ENCODE measurements around the gene PSME3IP1. TPM values are rescaled to one million over a fixed set of nuclear protein-coding genes. Genes with fewer than 3 reads are reported as not detected.

PSME3IP1 gene
- total RNA-seq, 2 donors from 2014 or later: 64.1 to 95.8 TPM

- H3K9me3 ChIP-seq: no peaks in the 10 kb centered on the region
- DNase-seq (ENCODE audit: low spot score): peak; percentile 13
- no peaks in the 10 kb centered on the region for H3K36me3 ChIP-seq
- H3K27me3 ChIP-seq (replicated peaks; ENCODE audit: insufficient read depth): no peaks in the 10 kb centered on the region
- peak overlapping the region; percentile 91 to 92 for H3K27ac ChIP-seq
- WGBS: 1% methylated on average over 28 of the region's 28 CpGs
- peak overlapping the region; percentile 71 to 76 for H3K4me3 ChIP-seq
- H3K4me1 ChIP-seq (replicated peaks): peaks cover 16% of the 10 kb centered on the region
- intact Hi-C loops (cut with DNase I): loop anchor here (10.0 kb wide), 2 partner anchors 108 to 228 kb away; no protein-coding TSS in a partner anchor
- no peak for TF ChIP-seq POLR2A (IDR thresholded peaks at IDR 0.05)
- no peak for TF ChIP-seq CTCF (IDR thresholded peaks at IDR 0.05)
Observed at GRCh38 chr16:57186872-57187854, 1.3 kb upstream of the PSME3IP1 start.

GRCh38 chr16:57185446-57185944 lies 344 bp downstream of the PSME3IP1 start:
- Histone ChIP-seq H3K27me3 (replicated peaks; ENCODE audit: insufficient read depth) (no peaks in the 10 kb centered on the region), H3K4me3 (peak overlapping the region; percentile 71 to 76), H3K27ac (peak overlapping the region; percentile 87 to 92), H3K4me1 (replicated peaks) (peaks cover 6% of the 10 kb centered on the region), H3K36me3 (no peaks in the 10 kb centered on the region), H3K9me3 (no peaks in the 10 kb centered on the region)
- TF ChIP-seq POLR2A (IDR thresholded peaks at IDR 0.05): no peak
- no peak for TF ChIP-seq POLR2AphosphoS5 (IDR thresholded peaks at IDR 0.05)
- peak in 1 of 4 experiments; percentile 15 for TF ChIP-seq CTCF (IDR thresholded peaks at IDR 0.05)
- intact Hi-C loops (cut with DNase I): loop anchor here (10.0 kb wide), 2 partner anchors 109 to 229 kb away; no protein-coding TSS in a partner anchor
- under 1% methylated on average over 37 of the region's 37 CpGs for WGBS
- DNase-seq (ENCODE audit: low spot score): peak; percentile 30

GRCh38 chr16:57184887-57185445 lies 873 bp downstream of the PSME3IP1 start:
- Histone ChIP-seq H3K4me1 (replicated peaks) (peaks cover under 1% of the 10 kb centered on the region), H3K9me3 (no peaks in the 10 kb centered on the region), H3K4me3 (peak overlapping the region; percentile 71 to 76), H3K27ac (peak overlapping the region; percentile 87 to 92), H3K27me3 (replicated peaks; ENCODE audit: insufficient read depth) (no peaks in the 10 kb centered on the region), H3K36me3 (no peaks in the 10 kb centered on the region)
- TF ChIP-seq CTCF (IDR thresholded peaks at IDR 0.05) (no peak), POLR2AphosphoS5 (IDR thresholded peaks at IDR 0.05) (no peak), POLR2A (IDR thresholded peaks at IDR 0.05) (no peak)
- intact Hi-C loops (cut with DNase I): loop anchor here (10.0 kb wide), 2 partner anchors 110 to 230 kb away; no protein-coding TSS in a partner anchor
- 25% methylated on average over 15 of the region's 15 CpGs for WGBS
- no peak for DNase-seq (ENCODE audit: low spot score)

GRCh38 chr16:57184113-57184512 lies 1.7 kb downstream of the PSME3IP1 start:
- Histone ChIP-seq H3K27me3 (replicated peaks; ENCODE audit: insufficient read depth) (no peaks in the 10 kb centered on the region), H3K27ac (no peak overlapping the region), H3K4me3 (no peak overlapping the region), H3K9me3 (no peaks in the 10 kb centered on the region), H3K36me3 (no peaks in the 10 kb centered on the region), H3K4me1 (replicated peaks) (no peaks in the 10 kb centered on the region)
- TF ChIP-seq CTCF (IDR thresholded peaks at IDR 0.05) (no peak), POLR2AphosphoS5 (IDR thresholded peaks at IDR 0.05) (no peak), POLR2A (IDR thresholded peaks at IDR 0.05) (no peak)
- intact Hi-C loops (cut with DNase I): loop anchor here (10.0 kb wide), 2 partner anchors 111 to 231 kb away; no protein-coding TSS in a partner anchor
- no peak for DNase-seq (ENCODE audit: low spot score)
- WGBS: 96% methylated on average over 4 of the region's 4 CpGs
